GM23338 (cell line): ENCODE measurements around the gene COL4A1. TPM values are rescaled to one million over a fixed set of nuclear protein-coding genes. Genes with fewer than 3 reads are reported as not detected.

Source experiments
- ATAC-seq: fragments of 200-7000 bp; cut with Tn5 transposase; 3 replicates; pipeline ENCODE4 v1.9.1; 2020
- DNase-seq: peaks from one replicate; pipeline ENCODE4 v3.0.0-alpha.2; 2015; ENCODE audit warnings: low spot score
- H2AFZ ChIP-seq: fragments of 200-600 bp; sonication (generic); 2 replicates; pipeline ENCODE4 v1.8.0; 2016; ENCODE audit warnings: antibody characterized with exemption, mild to moderate bottlenecking, moderate library complexity
- H3F3A ChIP-seq: fragments of 200-600 bp; sonication (generic); replicated peaks from 2 replicates; pipeline ENCODE4 v1.8.0; 2017; ENCODE audit warnings: antibody characterized with exemption, mixed run types, low read depth
- H3K27ac ChIP-seq: fragments of 200-600 bp; sonication (generic); 2 replicates; pipeline ENCODE4 v1.6.1; 2016; ENCODE audit warnings: low read depth
- H3K27me3 ChIP-seq: fragments of 200-600 bp; sonication (generic); 2 replicates; pipeline ENCODE4 v1.8.0; 2016; ENCODE audit warnings: mild to moderate bottlenecking, mixed run types, moderate library complexity; ENCODE audit not compliant: insufficient read depth
- H3K36me3 ChIP-seq: fragments of 200-600 bp; sonication (generic); 2 replicates; pipeline ENCODE4 v1.8.0; 2016; ENCODE audit warnings: mild to moderate bottlenecking; ENCODE audit not compliant: insufficient read depth
- H3K4me1 ChIP-seq: fragments of 200-600 bp; sonication (generic); 2 replicates; pipeline ENCODE4 v1.8.0; 2016; ENCODE audit warnings: mild to moderate bottlenecking, moderate library complexity; ENCODE audit not compliant: insufficient read depth
- H3K4me2 ChIP-seq: fragments of 200-600 bp; sonication (generic); 2 replicates; pipeline ENCODE4 v1.7.1; 2017; ENCODE audit warnings: mixed run types
- H3K4me3 ChIP-seq: fragments of 200-600 bp; sonication (generic); 2 replicates; pipeline ENCODE4 v1.6.1; 2016; ENCODE audit warnings: mixed run types
- H3K79me2 ChIP-seq: fragments of 200-600 bp; sonication (generic); replicated peaks from 2 replicates; pipeline ENCODE4 v1.8.0; 2017; ENCODE audit warnings: mild to moderate bottlenecking; ENCODE audit not compliant: insufficient read depth
- H3K9me2 ChIP-seq: fragments of 200-600 bp; sonication (generic); 2 replicates; pipeline ENCODE4 v1.8.0; 2017; ENCODE audit not compliant: insufficient read depth
- H4K20me1 ChIP-seq: fragments of 200-600 bp; sonication (generic); replicated peaks from 2 replicates; pipeline ENCODE4 v1.8.0; 2017; ENCODE audit warnings: mild to moderate bottlenecking; ENCODE audit not compliant: insufficient read depth
- H3K27ac Mint-ChIP-seq: 2 replicates; pipeline ENCODE4 v1.8.0; 2020; ENCODE audit warnings: inconsistent platforms, mild to moderate bottlenecking, moderate library complexity, mixed read lengths
- H3K27me3 Mint-ChIP-seq: 3 replicates; pipeline ENCODE4 v1.8.0; 2022; ENCODE audit warnings: low read depth, mild to moderate bottlenecking, moderate library complexity, mixed read lengths, inconsistent platforms; ENCODE audit not compliant: insufficient read depth, poor library complexity
- H3K36me3 Mint-ChIP-seq: 3 replicates; pipeline ENCODE4 v1.8.0; 2021; ENCODE audit warnings: low read depth, mild to moderate bottlenecking, inconsistent platforms, moderate library complexity, mixed read lengths
- H3K4me1 Mint-ChIP-seq: 3 replicates; pipeline ENCODE4 v1.8.0; 2020; ENCODE audit warnings: mild to moderate bottlenecking, inconsistent platforms, mixed read lengths
- H3K4me3 Mint-ChIP-seq: 3 replicates; pipeline ENCODE4 v1.8.0; 2021; ENCODE audit warnings: moderate library complexity, mild to moderate bottlenecking, inconsistent platforms, mixed read lengths
- H3K9me3 Mint-ChIP-seq: 3 replicates; pipeline ENCODE4 v1.8.0; 2020; ENCODE audit warnings: moderate library complexity, mild to moderate bottlenecking, inconsistent platforms, mixed read lengths
- CREB1 ChIP-seq: fragments of 250-450 bp; sonication (Bioruptor Pico); IDR thresholded peaks from 2 replicates; pipeline ENCODE4 v1.5.0; 2020; ENCODE audit warnings: low read depth, mild to moderate bottlenecking, moderate library complexity
- EZH2 ChIP-seq: fragments of 200-600 bp; sonication (generic); IDR thresholded peaks from one replicate; pipeline ENCODE4 v1.8.0; 2017; ENCODE audit warnings: antibody characterized with exemption, mild to moderate bottlenecking, low read depth; ENCODE audit not compliant: unreplicated experiment
- EZH2phosphoT487 ChIP-seq: fragments of 200-600 bp; sonication (generic); IDR thresholded peaks from one replicate; pipeline ENCODE4 v1.8.1; 2018; ENCODE audit warnings: antibody characterized with exemption; ENCODE audit not compliant: unreplicated experiment
- JUNB ChIP-seq: IDR thresholded peaks from one replicate; pipeline ENCODE4 v1.6.1; 2016; ENCODE audit warnings: antibody characterized with exemption; ENCODE audit not compliant: unreplicated experiment
- NANOG ChIP-seq: IDR thresholded peaks from 2 replicates; pipeline ENCODE4 v1.6.1; 2016; ENCODE audit warnings: antibody characterized with exemption, borderline replicate concordance
- POLR2AphosphoS5 ChIP-seq: IDR thresholded peaks from 2 replicates; pipeline ENCODE4 v1.6.1; 2016; ENCODE audit warnings: antibody characterized with exemption, low read depth
- ZNF114 ChIP-seq: fragments of 250-450 bp; sonication (Bioruptor Pico); IDR thresholded peaks from 2 replicates; pipeline ENCODE4 v1.5.0; 2020; ENCODE audit warnings: mild to moderate bottlenecking, moderate library complexity
- ZNF331 ChIP-seq: fragments of 250-450 bp; sonication (Bioruptor Pico); IDR thresholded peaks from 2 replicates; pipeline ENCODE4 v1.5.0; 2020; ENCODE audit warnings: low read depth, mild to moderate bottlenecking, moderate library complexity
- polyA plus RNA-seq: library from polyadenylated mRNA; unstranded; fragments of >200 nt; fragmentation: Nextera tagmentation; extraction: Ambion mirVana; gene quantifications from 2 replicates; pipeline ENCODE4 v1.2.1, GENCODE V29; 2016
- total RNA-seq: library from RNA; depleted of rRNA; stranded (reverse); fragments of >200 nt; shearing (Covaris generic); gene quantifications from 2 replicates; pipeline ENCODE4 v1.2.3, GENCODE V29; 2014
- TF ChIP-seq, protein P1 (sequence below): fragments of 250-450 bp; sonication (Bioruptor Pico); IDR thresholded peaks from 2 replicates; pipeline ENCODE4 v1.5.0; 2020; ENCODE audit warnings: mild to moderate bottlenecking, moderate library complexity
- TF ChIP-seq, protein P2 (sequence below): IDR thresholded peaks from 2 replicates; pipeline ENCODE4 v1.6.1; 2016; ENCODE audit warnings: antibody characterized with exemption
- TF ChIP-seq, protein P3 (sequence below), 2 experiments: fragments of 200-600 bp in 1 of 2; sonication (generic) in 1 of 2; conservative IDR thresholded peaks; 2 replicates each; pipeline versions ENCODE4 v1.5.1 to v1.6.1; 2016 to 2017; ENCODE audit warnings: antibody characterized with exemption in 2 of 2, low read depth in 2 of 2, mild to moderate bottlenecking in 2 of 2, moderate library complexity in 1 of 2

The COL4A1 gene
- total and polyA plus RNA-seq, 2 experiments from 2014 or later = 39.1 to 110 TPM

DNA sequence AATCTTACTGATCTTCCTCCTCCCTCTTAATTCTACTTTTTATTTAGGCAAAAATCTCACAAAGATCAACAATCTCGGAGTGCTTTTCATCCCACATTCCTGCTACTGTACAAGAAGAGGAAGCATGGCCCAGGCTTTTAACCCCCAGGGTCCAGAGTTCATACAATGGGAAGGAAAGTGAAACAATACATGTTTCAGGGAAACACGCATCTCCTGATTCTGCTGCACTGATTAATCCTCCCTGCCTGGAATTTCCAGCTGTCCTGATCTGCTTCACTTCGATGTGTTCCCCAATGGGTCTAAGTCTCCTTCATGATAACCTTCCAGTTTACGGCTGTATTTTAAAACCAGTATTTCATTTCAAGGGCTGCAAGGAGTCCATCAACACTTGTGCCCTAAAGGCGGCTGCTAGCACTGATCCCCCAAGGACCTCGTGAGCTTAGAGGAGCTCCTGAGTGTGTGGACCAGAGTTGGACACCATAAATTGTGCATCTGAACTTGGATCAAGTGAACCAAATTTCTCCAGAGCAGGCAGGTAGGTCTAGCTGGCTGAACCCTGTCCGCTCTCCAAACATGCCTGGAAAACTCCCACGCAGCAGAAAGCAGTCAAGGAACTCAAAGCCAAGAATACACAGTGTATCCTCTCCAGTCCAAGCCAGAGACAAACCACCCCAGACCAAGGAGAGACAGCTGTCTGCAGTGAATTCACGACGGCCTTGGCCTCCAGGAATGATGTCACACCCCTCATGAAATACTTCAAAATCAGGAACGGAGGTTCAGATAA is 44.3 kb downstream of the COL4A1 start (continued):
- TF ChIP-seq, protein P1, sequence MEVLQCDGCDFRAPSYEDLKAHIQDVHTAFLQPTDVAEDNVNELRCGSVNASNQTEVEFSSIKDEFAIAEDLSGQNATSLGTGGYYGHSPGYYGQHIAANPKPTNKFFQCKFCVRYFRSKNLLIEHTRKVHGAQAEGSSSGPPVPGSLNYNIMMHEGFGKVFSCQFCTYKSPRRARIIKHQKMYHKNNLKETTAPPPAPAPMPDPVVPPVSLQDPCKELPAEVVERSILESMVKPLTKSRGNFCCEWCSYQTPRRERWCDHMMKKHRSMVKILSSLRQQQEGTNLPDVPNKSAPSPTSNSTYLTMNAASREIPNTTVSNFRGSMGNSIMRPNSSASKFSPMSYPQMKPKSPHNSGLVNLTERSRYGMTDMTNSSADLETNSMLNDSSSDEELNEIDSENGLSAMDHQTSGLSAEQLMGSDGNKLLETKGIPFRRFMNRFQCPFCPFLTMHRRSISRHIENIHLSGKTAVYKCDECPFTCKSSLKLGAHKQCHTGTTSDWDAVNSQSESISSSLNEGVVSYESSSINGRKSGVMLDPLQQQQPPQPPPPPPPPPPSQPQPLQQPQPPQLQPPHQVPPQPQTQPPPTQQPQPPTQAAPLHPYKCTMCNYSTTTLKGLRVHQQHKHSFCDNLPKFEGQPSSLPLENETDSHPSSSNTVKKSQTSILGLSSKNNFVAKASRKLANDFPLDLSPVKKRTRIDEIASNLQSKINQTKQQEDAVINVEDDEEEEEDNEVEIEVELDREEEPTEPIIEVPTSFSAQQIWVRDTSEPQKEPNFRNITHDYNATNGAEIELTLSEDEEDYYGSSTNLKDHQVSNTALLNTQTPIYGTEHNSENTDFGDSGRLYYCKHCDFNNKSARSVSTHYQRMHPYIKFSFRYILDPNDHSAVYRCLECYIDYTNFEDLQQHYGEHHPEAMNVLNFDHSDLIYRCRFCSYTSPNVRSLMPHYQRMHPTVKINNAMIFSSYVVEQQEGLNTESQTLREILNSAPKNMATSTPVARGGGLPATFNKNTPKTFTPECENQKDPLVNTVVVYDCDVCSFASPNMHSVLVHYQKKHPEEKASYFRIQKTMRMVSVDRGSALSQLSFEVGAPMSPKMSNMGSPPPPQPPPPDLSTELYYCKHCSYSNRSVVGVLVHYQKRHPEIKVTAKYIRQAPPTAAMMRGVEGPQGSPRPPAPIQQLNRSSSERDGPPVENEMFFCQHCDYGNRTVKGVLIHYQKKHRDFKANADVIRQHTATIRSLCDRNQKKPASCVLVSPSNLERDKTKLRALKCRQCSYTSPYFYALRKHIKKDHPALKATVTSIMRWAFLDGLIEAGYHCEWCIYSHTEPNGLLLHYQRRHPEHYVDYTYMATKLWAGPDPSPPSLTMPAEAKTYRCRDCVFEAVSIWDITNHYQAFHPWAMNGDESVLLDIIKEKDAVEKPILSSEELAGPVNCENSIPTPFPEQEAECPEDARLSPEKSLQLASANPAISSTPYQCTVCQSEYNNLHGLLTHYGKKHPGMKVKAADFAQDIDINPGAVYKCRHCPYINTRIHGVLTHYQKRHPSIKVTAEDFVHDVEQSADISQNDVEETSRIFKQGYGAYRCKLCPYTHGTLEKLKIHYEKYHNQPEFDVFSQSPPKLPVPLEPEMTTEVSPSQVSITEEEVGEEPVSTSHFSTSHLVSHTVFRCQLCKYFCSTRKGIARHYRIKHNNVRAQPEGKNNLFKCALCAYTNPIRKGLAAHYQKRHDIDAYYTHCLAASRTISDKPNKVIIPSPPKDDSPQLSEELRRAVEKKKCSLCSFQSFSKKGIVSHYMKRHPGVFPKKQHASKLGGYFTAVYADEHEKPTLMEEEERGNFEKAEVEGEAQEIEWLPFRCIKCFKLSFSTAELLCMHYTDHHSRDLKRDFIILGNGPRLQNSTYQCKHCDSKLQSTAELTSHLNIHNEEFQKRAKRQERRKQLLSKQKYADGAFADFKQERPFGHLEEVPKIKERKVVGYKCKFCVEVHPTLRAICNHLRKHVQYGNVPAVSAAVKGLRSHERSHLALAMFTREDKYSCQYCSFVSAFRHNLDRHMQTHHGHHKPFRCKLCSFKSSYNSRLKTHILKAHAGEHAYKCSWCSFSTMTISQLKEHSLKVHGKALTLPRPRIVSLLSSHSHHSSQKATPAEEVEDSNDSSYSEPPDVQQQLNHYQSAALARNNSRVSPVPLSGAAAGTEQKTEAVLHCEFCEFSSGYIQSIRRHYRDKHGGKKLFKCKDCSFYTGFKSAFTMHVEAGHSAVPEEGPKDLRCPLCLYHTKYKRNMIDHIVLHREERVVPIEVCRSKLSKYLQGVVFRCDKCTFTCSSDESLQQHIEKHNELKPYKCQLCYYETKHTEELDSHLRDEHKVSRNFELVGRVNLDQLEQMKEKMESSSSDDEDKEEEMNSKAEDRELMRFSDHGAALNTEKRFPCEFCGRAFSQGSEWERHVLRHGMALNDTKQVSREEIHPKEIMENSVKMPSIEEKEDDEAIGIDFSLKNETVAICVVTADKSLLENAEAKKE (CRISPR knock-in tag) = no peak
- no peak for TF ChIP-seq ZNF331 (CRISPR knock-in tag)
- TF ChIP-seq POLR2AphosphoS5 = no peak
- TF ChIP-seq, protein P2, sequence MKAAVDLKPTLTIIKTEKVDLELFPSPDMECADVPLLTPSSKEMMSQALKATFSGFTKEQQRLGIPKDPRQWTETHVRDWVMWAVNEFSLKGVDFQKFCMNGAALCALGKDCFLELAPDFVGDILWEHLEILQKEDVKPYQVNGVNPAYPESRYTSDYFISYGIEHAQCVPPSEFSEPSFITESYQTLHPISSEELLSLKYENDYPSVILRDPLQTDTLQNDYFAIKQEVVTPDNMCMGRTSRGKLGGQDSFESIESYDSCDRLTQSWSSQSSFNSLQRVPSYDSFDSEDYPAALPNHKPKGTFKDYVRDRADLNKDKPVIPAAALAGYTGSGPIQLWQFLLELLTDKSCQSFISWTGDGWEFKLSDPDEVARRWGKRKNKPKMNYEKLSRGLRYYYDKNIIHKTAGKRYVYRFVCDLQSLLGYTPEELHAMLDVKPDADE = no peak
- TF ChIP-seq EZH2phosphoT487 = no peak
- no peak for TF ChIP-seq JUNB
- no peak for TF ChIP-seq ZNF114 (CRISPR knock-in tag)

DNA sequence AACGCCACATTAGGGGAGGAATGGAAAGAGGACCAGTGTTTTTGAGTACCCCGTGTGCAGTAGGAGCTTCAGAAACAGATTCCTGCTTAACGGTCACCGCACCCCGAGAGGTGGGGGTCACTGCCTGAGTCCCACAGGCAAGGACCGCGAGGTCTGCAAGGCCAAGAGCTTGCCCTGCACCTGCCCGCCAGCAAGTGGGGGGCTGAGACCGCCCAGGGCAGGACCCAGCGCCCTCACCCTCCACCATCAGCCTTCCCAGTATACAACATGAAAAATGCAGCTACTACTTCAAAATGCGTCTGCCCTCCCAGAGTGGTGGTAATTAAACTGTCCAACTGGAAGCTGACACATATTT is 44.9 kb downstream of the COL4A1 start:
- Histone ChIP-seq H4K20me1 (no peaks in the 10 kb centered on the region), H3K9me2 (no peaks in the 10 kb centered on the region), H3K27me3 (no peaks in the 10 kb centered on the region), H3K27ac (0 out of 2 replicates have a peak overlapping the region, but pooled peaks have one; percentile 66), H3K4me3 (no peak overlapping the region), H3K36me3 (no peaks in the 10 kb centered on the region), H3K79me2 (peaks cover 33% of the 10 kb centered on the region), H3K4me2 (no peak overlapping the region), H3K4me1 (peaks cover 40% of the 10 kb centered on the region), H2AFZ (no peak overlapping the region), H3F3A (no peaks in the 10 kb centered on the region)
- DNase-seq = no peak
- Mint-ChIP-seq H3K4me1 (peaks cover 50% of the 10 kb centered on the region), H3K9me3 (no peaks in the 10 kb centered on the region), H3K27ac (peak overlapping the region; percentile 78; the same call in 1 of the 2 replicates), H3K27me3 (peaks cover 7% of the 10 kb centered on the region), H3K4me3 (no peak overlapping the region), H3K36me3 (no peaks in the 10 kb centered on the region)
- no peak for ATAC-seq
- TF ChIP-seq, protein P2 = no peak
- no peak for TF ChIP-seq CREB1 (CRISPR knock-in tag)
- no peak for TF ChIP-seq ZNF114 (CRISPR knock-in tag)
- TF ChIP-seq NANOG = no peak
- TF ChIP-seq ZNF331 (CRISPR knock-in tag) = no peak
- TF ChIP-seq, protein P3, sequence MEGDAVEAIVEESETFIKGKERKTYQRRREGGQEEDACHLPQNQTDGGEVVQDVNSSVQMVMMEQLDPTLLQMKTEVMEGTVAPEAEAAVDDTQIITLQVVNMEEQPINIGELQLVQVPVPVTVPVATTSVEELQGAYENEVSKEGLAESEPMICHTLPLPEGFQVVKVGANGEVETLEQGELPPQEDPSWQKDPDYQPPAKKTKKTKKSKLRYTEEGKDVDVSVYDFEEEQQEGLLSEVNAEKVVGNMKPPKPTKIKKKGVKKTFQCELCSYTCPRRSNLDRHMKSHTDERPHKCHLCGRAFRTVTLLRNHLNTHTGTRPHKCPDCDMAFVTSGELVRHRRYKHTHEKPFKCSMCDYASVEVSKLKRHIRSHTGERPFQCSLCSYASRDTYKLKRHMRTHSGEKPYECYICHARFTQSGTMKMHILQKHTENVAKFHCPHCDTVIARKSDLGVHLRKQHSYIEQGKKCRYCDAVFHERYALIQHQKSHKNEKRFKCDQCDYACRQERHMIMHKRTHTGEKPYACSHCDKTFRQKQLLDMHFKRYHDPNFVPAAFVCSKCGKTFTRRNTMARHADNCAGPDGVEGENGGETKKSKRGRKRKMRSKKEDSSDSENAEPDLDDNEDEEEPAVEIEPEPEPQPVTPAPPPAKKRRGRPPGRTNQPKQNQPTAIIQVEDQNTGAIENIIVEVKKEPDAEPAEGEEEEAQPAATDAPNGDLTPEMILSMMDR (conservative IDR thresholded peaks at IDR 0.05; ENCODE audit: low read depth in 2 of 2) = no peak
- TF ChIP-seq EZH2 = no peak
